Measurements from ENCODE around the gene IGSF9B. TPM values are rescaled to one million over a fixed set of nuclear protein-coding genes. Genes with fewer than 3 reads are reported as not detected.

The IGSF9B gene
- total and polyA plus RNA-seq, 2 of the 13 experiments (the other 11 are each of a cell fraction or from before 2014, with no cell fraction given): not detected

GRCh38 chr11:133906746-133907145 lies 50.0 kb downstream of the IGSF9B start:
- Histone ChIP-seq H3K27me3 (ENCODE audit: control insufficient read depth in 1 of 2, insufficient read depth in 2 of 2, low read length in 2 of 2) (peaks cover 0 to 30% of the 10 kb centered on the region in 2 experiments; a peak in 2 of 5 replicates), H2AFZ (ENCODE audit: low read length) (no peak overlapping the region), H3K36me3 (replicated peaks in 1 of 2; ENCODE audit: control insufficient read depth in 1 of 2, insufficient read depth in 2 of 2, low read length in 2 of 2) (no peaks in the 10 kb centered on the region), H3K4me3 (replicated peaks in 1 of 3; ENCODE audit: insufficient read depth in 1 of 3, low read depth in 2 of 3, low read length in 3 of 3) (no peak overlapping the region), H3K9me3 (ENCODE audit: low read length) (no peaks in the 10 kb centered on the region), H3K4me1 (ENCODE audit: insufficient read depth, low read length) (no peaks in the 10 kb centered on the region), H3K4me2 (ENCODE audit: low read depth, low read length) (no peak overlapping the region), H4K20me1 (ENCODE audit: insufficient read depth, low read length) (no peaks in the 10 kb centered on the region), H3K9ac (ENCODE audit: insufficient read depth, low read depth, low read length) (no peak overlapping the region), H3K79me2 (ENCODE audit: insufficient read depth, low read length) (no peaks in the 10 kb centered on the region), H3K27ac (ENCODE audit: extremely low read length, insufficient read depth, low read length) (no peak overlapping the region)
- DNase-seq (ENCODE audit: low spot score) (no peak), ATAC-seq (no peak), FAIRE-seq (no peak)
- 20% methylated on average over 1 of the region's 13 CpGs for WGBS (ENCODE audit: low lambda C conversion rate)
- no TSS peak for BruUV-seq (replicated peaks)
- in situ Hi-C loops (cut with HindIII; ENCODE audit: extremely low pct_ligation_motif_present, low pct_unique_long_range_greater_than_20kb): no loop called here
- CTCF ChIA-PET (ENCODE audit: low intra/inter-chr PET ratio, low total read pairs): no interaction called here
- intact Hi-C loops (cut with micrococcal nuclease; ENCODE audit: unreplicated experiment): no loop called here
- POLR2A ChIA-PET: no interaction called here
- TF ChIP-seq ZKSCAN1 (IDR thresholded peaks at IDR 0.05; ENCODE audit: low read length) (no peak), HOXA7 (CRISPR knock-in tag; IDR thresholded peaks at IDR 0.05) (no peak), PATZ1 (CRISPR knock-in tag; IDR thresholded peaks at IDR 0.05) (no peak), ZNF264 (CRISPR knock-in tag; IDR thresholded peaks at IDR 0.05) (no peak), SALL1 (CRISPR knock-in tag; IDR thresholded peaks at IDR 0.05) (no peak), MAFG (CRISPR knock-in tag; IDR thresholded peaks at IDR 0.05) (no peak)
- TF ChIP-seq, protein P1, sequence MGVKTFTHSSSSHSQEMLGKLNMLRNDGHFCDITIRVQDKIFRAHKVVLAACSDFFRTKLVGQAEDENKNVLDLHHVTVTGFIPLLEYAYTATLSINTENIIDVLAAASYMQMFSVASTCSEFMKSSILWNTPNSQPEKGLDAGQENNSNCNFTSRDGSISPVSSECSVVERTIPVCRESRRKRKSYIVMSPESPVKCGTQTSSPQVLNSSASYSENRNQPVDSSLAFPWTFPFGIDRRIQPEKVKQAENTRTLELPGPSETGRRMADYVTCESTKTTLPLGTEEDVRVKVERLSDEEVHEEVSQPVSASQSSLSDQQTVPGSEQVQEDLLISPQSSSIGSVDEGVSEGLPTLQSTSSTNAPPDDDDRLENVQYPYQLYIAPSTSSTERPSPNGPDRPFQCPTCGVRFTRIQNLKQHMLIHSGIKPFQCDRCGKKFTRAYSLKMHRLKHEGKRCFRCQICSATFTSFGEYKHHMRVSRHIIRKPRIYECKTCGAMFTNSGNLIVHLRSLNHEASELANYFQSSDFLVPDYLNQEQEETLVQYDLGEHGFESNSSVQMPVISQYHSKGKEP (CRISPR knock-in tag; IDR thresholded peaks at IDR 0.05): no peak
- TF ChIP-seq, protein P2, sequence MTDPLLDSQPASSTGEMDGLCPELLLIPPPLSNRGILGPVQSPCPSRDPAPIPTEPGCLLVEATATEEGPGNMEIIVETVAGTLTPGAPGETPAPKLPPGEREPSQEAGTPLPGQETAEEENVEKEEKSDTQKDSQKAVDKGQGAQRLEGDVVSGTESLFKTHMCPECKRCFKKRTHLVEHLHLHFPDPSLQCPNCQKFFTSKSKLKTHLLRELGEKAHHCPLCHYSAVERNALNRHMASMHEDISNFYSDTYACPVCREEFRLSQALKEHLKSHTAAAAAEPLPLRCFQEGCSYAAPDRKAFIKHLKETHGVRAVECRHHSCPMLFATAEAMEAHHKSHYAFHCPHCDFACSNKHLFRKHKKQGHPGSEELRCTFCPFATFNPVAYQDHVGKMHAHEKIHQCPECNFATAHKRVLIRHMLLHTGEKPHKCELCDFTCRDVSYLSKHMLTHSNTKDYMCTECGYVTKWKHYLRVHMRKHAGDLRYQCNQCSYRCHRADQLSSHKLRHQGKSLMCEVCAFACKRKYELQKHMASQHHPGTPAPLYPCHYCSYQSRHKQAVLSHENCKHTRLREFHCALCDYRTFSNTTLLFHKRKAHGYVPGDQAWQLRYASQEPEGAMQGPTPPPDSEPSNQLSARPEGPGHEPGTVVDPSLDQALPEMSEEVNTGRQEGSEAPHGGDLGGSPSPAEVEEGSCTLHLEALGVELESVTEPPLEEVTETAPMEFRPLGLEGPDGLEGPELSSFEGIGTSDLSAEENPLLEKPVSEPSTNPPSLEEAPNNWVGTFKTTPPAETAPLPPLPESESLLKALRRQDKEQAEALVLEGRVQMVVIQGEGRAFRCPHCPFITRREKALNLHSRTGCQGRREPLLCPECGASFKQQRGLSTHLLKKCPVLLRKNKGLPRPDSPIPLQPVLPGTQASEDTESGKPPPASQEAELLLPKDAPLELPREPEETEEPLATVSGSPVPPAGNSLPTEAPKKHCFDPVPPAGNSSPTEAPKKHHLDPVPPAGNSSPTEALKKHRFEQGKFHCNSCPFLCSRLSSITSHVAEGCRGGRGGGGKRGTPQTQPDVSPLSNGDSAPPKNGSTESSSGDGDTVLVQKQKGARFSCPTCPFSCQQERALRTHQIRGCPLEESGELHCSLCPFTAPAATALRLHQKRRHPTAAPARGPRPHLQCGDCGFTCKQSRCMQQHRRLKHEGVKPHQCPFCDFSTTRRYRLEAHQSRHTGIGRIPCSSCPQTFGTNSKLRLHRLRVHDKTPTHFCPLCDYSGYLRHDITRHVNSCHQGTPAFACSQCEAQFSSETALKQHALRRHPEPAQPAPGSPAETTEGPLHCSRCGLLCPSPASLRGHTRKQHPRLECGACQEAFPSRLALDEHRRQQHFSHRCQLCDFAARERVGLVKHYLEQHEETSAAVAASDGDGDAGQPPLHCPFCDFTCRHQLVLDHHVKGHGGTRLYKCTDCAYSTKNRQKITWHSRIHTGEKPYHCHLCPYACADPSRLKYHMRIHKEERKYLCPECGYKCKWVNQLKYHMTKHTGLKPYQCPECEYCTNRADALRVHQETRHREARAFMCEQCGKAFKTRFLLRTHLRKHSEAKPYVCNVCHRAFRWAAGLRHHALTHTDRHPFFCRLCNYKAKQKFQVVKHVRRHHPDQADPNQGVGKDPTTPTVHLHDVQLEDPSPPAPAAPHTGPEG (CRISPR knock-in tag; IDR thresholded peaks at IDR 0.05): no peak
- TF ChIP-seq, protein P3, sequence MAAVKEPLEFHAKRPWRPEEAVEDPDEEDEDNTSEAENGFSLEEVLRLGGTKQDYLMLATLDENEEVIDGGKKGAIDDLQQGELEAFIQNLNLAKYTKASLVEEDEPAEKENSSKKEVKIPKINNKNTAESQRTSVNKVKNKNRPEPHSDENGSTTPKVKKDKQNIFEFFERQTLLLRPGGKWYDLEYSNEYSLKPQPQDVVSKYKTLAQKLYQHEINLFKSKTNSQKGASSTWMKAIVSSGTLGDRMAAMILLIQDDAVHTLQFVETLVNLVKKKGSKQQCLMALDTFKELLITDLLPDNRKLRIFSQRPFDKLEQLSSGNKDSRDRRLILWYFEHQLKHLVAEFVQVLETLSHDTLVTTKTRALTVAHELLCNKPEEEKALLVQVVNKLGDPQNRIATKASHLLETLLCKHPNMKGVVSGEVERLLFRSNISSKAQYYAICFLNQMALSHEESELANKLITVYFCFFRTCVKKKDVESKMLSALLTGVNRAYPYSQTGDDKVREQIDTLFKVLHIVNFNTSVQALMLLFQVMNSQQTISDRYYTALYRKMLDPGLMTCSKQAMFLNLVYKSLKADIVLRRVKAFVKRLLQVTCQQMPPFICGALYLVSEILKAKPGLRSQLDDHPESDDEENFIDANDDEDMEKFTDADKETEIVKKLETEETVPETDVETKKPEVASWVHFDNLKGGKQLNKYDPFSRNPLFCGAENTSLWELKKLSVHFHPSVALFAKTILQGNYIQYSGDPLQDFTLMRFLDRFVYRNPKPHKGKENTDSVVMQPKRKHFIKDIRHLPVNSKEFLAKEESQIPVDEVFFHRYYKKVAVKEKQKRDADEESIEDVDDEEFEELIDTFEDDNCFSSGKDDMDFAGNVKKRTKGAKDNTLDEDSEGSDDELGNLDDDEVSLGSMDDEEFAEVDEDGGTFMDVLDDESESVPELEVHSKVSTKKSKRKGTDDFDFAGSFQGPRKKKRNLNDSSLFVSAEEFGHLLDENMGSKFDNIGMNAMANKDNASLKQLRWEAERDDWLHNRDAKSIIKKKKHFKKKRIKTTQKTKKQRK (IDR thresholded peaks at IDR 0.05; ENCODE audit: low read length): no peak
